ENCODE data around the gene AGPAT2. TPM values are rescaled to one million over a fixed set of nuclear protein-coding genes. Genes with fewer than 3 reads are reported as not detected.
A peak's percentile ranks its signal among the peaks of the same experiment; 100 is the strongest.

Gene AGPAT2
- total RNA-seq, 1 donor from 2014 or later: 41.9 TPM

- peaks cover 6% of the 10 kb centered on the region for H3K27me3 ChIP-seq (ENCODE audit: control insufficient read depth, insufficient read depth, low read length)
- no peak overlapping the region for H3K4me3 ChIP-seq (ENCODE audit: low read depth, low read length)
- no peak for TF ChIP-seq CTCF (IDR thresholded peaks at IDR 0.05; ENCODE audit: insufficient read depth, low read length, severe bottlenecking)
- FAIRE-seq (no peak), DNase-seq (ENCODE audit: low read depth) (no peak)
- no peaks in the 10 kb centered on the region for H3K36me3 ChIP-seq (ENCODE audit: control insufficient read depth, insufficient read depth, low read length)
Observed at GRCh38 chr9:136696502-136696901, 9.2 kb upstream of the AGPAT2 start.

- H3K36me3 ChIP-seq (ENCODE audit: control insufficient read depth, insufficient read depth, low read length): no peaks in the 10 kb centered on the region
Observed at GRCh38 chr9:136695955-136696354, 8.7 kb upstream of the AGPAT2 start.

GRCh38 chr9:136695435-136695895, 8.2 kb upstream of the AGPAT2 start:
- TF ChIP-seq CTCF (IDR thresholded peaks at IDR 0.05; ENCODE audit: insufficient read depth, low read length, severe bottlenecking): no peak
- peak; percentile 40 for DNase-seq (ENCODE audit: low read depth)
- Histone ChIP-seq H3K4me3 (ENCODE audit: low read depth, low read length) (no peak overlapping the region), H3K27me3 (ENCODE audit: control insufficient read depth, insufficient read depth, low read length) (no peaks in the 10 kb centered on the region), H3K36me3 (ENCODE audit: control insufficient read depth, insufficient read depth, low read length) (no peaks in the 10 kb centered on the region)
- FAIRE-seq: no peak

More at GRCh38 chr9:136695955-136696354, 8.7 kb upstream of the AGPAT2 start:
- peaks cover 2% of the 10 kb centered on the region for H3K27me3 ChIP-seq (ENCODE audit: control insufficient read depth, insufficient read depth, low read length)
- no peak overlapping the region for H3K4me3 ChIP-seq (ENCODE audit: low read depth, low read length)
- FAIRE-seq (no peak), DNase-seq (ENCODE audit: low read depth) (no peak)
- TF ChIP-seq CTCF (IDR thresholded peaks at IDR 0.05; ENCODE audit: insufficient read depth, low read length, severe bottlenecking): no peak

- FAIRE-seq: no peak
- TF ChIP-seq CTCF (IDR thresholded peaks at IDR 0.05; ENCODE audit: insufficient read depth, low read length, severe bottlenecking): no peak
Observed at GRCh38 chr9:136694872-136695247, 7.6 kb upstream of the AGPAT2 start.

GRCh38 chr9:136694163-136694871, 7.1 kb upstream of the AGPAT2 start:
- Histone ChIP-seq H3K36me3 (ENCODE audit: control insufficient read depth, insufficient read depth, low read length) (no peaks in the 10 kb centered on the region), H3K4me3 (ENCODE audit: low read depth, low read length) (no peak overlapping the region), H3K27me3 (ENCODE audit: control insufficient read depth, insufficient read depth, low read length) (no peaks in the 10 kb centered on the region)
- peak; percentile 76 for TF ChIP-seq CTCF (IDR thresholded peaks at IDR 0.05; ENCODE audit: insufficient read depth, low read length, severe bottlenecking)
- DNase-seq (ENCODE audit: low read depth): no peak
- no peak for FAIRE-seq

More at GRCh38 chr9:136694872-136695247, 7.6 kb upstream of the AGPAT2 start:
- H3K36me3 ChIP-seq (ENCODE audit: control insufficient read depth, insufficient read depth, low read length): no peaks in the 10 kb centered on the region
- H3K27me3 ChIP-seq (ENCODE audit: control insufficient read depth, insufficient read depth, low read length): no peaks in the 10 kb centered on the region
- H3K4me3 ChIP-seq (ENCODE audit: low read depth, low read length): no peak overlapping the region
- DNase-seq (ENCODE audit: low read depth): no peak
